ENCODE data around the gene SPAG8. TPM values are rescaled to one million over a fixed set of nuclear protein-coding genes. Genes with fewer than 3 reads are reported as not detected.

The SPAG8 gene
- total RNA-seq, 1 experiment from 2014 or later: 0.90 TPM

GRCh38 chr9:35840881-35841644 lies 29.0 kb upstream of the SPAG8 start:
- CTCF ChIA-PET: interaction anchor here (0.6 kb wide), 1 partner anchor 8 kb away, joined by 3 read pairs; no protein-coding TSS in a partner anchor
- in situ Hi-C loops (cut with HindIII; ENCODE audit: low pct_unique_long_range_greater_than_20kb, low sequenced_read_pairs): no loop called here
- no peak for TF ChIP-seq POLR2AphosphoS5 (IDR thresholded peaks at IDR 0.05; ENCODE audit: low read depth, low read length)
- no peak for TF ChIP-seq REST (IDR thresholded peaks at IDR 0.05; ENCODE audit: insufficient read depth in 1 of 2, low read depth in 2 of 2, low read length in 1 of 2)
- TF ChIP-seq, protein P1, sequence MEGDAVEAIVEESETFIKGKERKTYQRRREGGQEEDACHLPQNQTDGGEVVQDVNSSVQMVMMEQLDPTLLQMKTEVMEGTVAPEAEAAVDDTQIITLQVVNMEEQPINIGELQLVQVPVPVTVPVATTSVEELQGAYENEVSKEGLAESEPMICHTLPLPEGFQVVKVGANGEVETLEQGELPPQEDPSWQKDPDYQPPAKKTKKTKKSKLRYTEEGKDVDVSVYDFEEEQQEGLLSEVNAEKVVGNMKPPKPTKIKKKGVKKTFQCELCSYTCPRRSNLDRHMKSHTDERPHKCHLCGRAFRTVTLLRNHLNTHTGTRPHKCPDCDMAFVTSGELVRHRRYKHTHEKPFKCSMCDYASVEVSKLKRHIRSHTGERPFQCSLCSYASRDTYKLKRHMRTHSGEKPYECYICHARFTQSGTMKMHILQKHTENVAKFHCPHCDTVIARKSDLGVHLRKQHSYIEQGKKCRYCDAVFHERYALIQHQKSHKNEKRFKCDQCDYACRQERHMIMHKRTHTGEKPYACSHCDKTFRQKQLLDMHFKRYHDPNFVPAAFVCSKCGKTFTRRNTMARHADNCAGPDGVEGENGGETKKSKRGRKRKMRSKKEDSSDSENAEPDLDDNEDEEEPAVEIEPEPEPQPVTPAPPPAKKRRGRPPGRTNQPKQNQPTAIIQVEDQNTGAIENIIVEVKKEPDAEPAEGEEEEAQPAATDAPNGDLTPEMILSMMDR (IDR thresholded peaks at IDR 0.05): no peak
- no peak for TF ChIP-seq SIN3A (IDR thresholded peaks at IDR 0.05; ENCODE audit: borderline replicate concordance, insufficient read depth, low read depth, low read length)
- no peak for TF ChIP-seq TCF7L2 (IDR thresholded peaks at IDR 0.05; ENCODE audit: low read depth, low read length)

GRCh38 chr9:35839926-35840325 lies 27.9 kb upstream of the SPAG8 start:
- BruUV-seq (replicated peaks): no TSS peak
- TF ChIP-seq, protein P1 (IDR thresholded peaks at IDR 0.05): no peak
- TF ChIP-seq TCF7L2 (IDR thresholded peaks at IDR 0.05; ENCODE audit: low read depth, low read length) (no peak), REST (IDR thresholded peaks at IDR 0.05; ENCODE audit: insufficient read depth in 1 of 2, low read depth in 2 of 2, low read length in 1 of 2) (no peak), SIN3A (IDR thresholded peaks at IDR 0.05; ENCODE audit: borderline replicate concordance, insufficient read depth, low read depth, low read length) (no peak), POLR2AphosphoS5 (IDR thresholded peaks at IDR 0.05; ENCODE audit: low read depth, low read length) (no peak)
- ChIA-PET POLR2A (no interaction called here), CTCF (interaction anchor here (0.6 kb wide), 1 partner anchor 162 kb away, joined by 5 read pairs; no protein-coding TSS in a partner anchor)
- no peaks in the 10 kb centered on the region for H3K36me3 ChIP-seq (ENCODE audit: control insufficient read depth, insufficient read depth, low read length)
- no peak overlapping the region for H3K4me3 ChIP-seq (ENCODE audit: low read depth in 2 of 2, low read length in 2 of 2)
- no peaks in the 10 kb centered on the region for H3K9me3 ChIP-seq (ENCODE audit: control insufficient read depth, insufficient read depth, low read depth, low read length)
- H3K27ac ChIP-seq (ENCODE audit: low read length): no peak overlapping the region
- DNase-seq (ENCODE audit: low read depth, low spot score) (no peak), ATAC-seq (no peak)
- intact Hi-C loops (cut with micrococcal nuclease; ENCODE audit: unreplicated experiment) (no loop called here), in situ Hi-C loops (cut with HindIII; ENCODE audit: low pct_unique_long_range_greater_than_20kb, low sequenced_read_pairs) (no loop called here)
- no peaks in the 10 kb centered on the region; the same call in 1 of the 2 replicates for H3K4me1 ChIP-seq (ENCODE audit: control insufficient read depth, insufficient read depth, low read length)
- no peaks in the 10 kb centered on the region for H3K27me3 ChIP-seq (ENCODE audit: control insufficient read depth, insufficient read depth, low read length)

More at GRCh38 chr9:35840881-35841644, 29.0 kb upstream of the SPAG8 start:
- DNase-seq (ENCODE audit: low read depth, low spot score) (no peak), ATAC-seq (no peak)
- Histone ChIP-seq H3K4me1 (ENCODE audit: control insufficient read depth, insufficient read depth, low read length) (no peaks in the 10 kb centered on the region; the same call in 1 of the 2 replicates), H3K27me3 (ENCODE audit: control insufficient read depth, insufficient read depth, low read length) (no peaks in the 10 kb centered on the region), H3K4me3 (ENCODE audit: low read depth in 2 of 2, low read length in 2 of 2) (no peak overlapping the region), H3K36me3 (ENCODE audit: control insufficient read depth, insufficient read depth, low read length) (no peaks in the 10 kb centered on the region), H3K9me3 (ENCODE audit: control insufficient read depth, insufficient read depth, low read depth, low read length) (no peaks in the 10 kb centered on the region), H3K27ac (ENCODE audit: low read length) (no peak overlapping the region)
- POLR2A ChIA-PET: no interaction called here
- BruUV-seq (replicated peaks): no TSS peak
- intact Hi-C loops (cut with micrococcal nuclease; ENCODE audit: unreplicated experiment): no loop called here

Data from Panc1 (cell line).